ENCODE data around the gene PIK3R2.
"Not testable (repeated sequence)": the region's sequence is repeated elsewhere in the genome, so short reads cannot be mapped to it uniquely, and the experiment has no call there.

PIK3R2 gene

GRCh38 chr19:18152817-18153555 lies at the start of gene PIK3R2:
TSS of gene PIK3R2 (plus strand) at chr19:18153163. CDS start at chr19:18155880, 2,717 bp downstream.
- DNase-seq (ENCODE audit: low read depth in 3 of 3, low spot score in 1 of 3): peak; percentile 98 to 100 (median 99)

DNA sequence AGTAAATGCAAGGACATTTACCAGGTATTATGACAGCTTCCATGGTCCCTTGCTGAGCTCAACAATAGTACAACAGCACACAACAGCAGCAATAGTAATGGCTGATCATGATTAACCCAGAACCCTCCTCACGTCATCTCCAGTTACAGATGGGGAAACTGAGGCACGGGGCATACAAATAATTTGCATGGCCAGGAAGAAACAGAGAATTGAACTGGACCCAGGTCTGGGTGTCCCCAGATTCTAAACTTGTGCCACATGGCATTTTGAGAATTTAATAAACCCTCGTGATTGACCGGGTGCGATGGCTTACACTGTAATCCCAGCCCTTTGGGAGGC lies 48.2 kb upstream of the PIK3R2 start:
- no peak for DNase-seq (ENCODE audit: low read depth in 3 of 3, low spot score in 1 of 3)

- DNase-seq (ENCODE audit: low read depth in 3 of 3, low spot score in 1 of 3): not testable (repeated sequence)
Measured at GRCh38 chr19:18105259-18105658, 47.7 kb upstream of the PIK3R2 start.

- no peak for DNase-seq (ENCODE audit: low read depth in 3 of 3, low spot score in 1 of 3)
Measured at GRCh38 chr19:18107235-18107634, 45.7 kb upstream of the PIK3R2 start.

GRCh38 chr19:18108897-18109296 lies 44.1 kb upstream of the PIK3R2 start:
- DNase-seq (ENCODE audit: low read depth in 3 of 3, low spot score in 1 of 3): no peak

DNA sequence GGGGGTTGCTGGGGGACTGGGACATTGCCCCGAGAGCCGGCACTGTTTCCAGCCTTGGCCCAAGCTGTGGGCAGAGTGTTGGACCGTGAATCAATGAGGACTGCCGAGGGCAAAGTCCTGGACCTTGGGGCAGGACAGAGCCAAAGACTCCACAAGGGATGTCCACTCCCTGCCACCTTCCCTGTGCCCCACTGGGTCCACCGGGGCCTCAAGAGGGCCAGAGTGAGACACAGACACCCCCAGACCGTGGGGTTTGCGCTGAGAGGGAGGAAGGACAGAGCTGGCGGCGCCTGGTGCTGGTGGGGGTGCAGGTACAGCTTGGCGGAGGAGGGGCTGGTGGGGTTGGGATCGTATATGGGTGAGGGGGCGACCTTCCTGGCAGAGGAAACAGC lies 43.6 kb upstream of the PIK3R2 start:
- no peak for DNase-seq (ENCODE audit: low read depth in 3 of 3, low spot score in 1 of 3)

DNA sequence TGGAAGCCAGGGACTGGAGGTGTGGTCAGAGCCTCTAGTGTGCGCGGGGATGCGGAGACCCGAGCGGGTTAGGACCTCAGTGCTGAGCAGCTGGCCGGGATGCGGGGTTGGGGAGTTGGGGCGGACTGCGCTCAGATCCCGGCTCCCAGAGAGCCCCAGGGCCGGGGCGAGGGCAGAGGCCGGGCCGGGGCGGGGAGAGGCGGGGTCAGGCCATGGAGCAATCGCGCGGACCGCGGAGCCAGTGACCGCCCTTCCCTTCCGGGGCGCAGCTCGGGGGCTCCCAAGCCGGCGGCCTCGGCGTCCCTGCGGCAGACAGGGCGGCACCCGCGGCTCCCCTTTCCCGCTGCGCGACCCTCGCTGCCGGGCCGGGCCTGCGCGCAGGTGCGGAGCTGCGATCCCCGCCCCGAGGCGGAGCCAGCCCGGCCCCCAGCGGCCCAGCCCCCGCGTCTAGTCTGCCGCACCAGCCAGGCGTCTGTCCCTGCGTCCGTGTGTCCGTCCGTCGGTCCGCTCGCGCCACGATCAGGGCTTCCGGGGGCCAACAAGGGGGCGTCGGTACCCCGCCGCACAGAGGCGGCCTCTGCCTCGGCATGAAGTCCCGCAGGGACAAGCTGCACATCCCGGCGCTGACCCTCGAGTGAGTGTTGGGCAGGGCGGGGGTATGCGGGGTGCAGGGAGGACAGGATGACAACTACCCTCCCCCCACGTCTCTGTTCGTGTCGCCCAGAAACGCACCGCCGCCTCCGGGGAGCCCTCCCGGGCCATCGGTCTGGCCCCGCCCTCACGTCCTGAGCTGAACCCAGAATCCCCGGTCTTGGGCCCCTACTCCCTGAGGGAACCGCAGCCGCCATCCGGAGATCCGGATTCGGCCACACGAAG lies 43.0 kb upstream of the PIK3R2 start:
- no peak for DNase-seq (ENCODE audit: low read depth in 3 of 3, low spot score in 1 of 3)

DNA sequence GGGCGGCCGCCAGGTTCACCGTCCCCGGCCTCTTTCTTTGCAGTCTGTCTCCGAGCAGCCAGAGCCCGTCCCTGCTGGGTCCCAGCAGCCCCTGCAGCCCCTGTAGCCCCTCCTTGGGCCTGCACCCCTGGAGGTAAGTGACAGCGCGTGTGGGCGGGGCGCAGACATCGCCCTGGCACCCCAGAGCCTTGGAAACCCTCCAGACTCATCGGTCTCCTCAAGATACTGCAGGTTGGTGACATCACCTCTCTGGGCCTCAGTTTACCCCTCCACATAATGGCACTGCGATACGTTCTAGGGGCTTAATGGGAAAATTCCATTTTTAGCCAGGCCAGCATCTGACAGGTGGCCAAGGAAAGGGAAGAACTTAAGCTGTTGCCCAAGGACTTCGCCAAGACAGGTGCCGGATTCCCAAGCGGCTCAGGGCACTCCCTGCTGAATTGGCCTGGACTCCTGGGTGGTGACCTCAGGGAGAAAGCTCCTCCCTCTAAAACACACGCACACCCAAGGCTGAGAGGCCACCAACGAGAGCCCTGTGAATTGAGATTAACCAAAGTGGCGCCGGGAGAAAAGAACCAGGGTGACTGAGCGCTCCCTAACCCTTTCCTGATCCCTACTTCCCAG lies 42.2 kb upstream of the PIK3R2 start:
- no peak for DNase-seq (ENCODE audit: low read depth in 3 of 3, low spot score in 1 of 3)

- DNase-seq (ENCODE audit: low read depth in 3 of 3, low spot score in 1 of 3): peak; percentile 41 to 75 (median 66)
Measured at GRCh38 chr19:18112989-18113478, 39.9 kb upstream of the PIK3R2 start.

DNA sequence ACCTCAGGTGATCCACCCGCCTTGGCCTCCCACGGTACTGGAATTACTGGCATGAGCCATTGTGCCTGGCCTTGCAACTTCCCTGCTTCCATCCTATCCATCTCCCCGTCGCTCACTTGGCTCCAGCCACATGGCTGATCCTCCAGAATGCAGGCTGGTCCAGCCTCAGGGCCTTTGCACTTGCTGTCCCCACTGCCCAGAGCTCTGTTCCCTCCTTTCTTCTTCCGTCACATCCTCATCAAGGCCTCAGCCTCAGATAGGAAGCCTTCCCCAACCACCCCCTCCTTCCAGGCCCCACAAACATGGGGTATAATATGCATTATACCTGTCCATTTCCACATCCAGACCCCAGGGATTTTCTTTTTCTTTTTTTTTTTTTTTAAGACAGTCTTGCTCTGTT lies 39.1 kb upstream of the PIK3R2 start:
- no peak for DNase-seq (ENCODE audit: low read depth in 3 of 3, low spot score in 1 of 3)

- no peak for DNase-seq (ENCODE audit: low read depth in 3 of 3, low spot score in 1 of 3)
Measured at GRCh38 chr19:18114483-18114882, 38.5 kb upstream of the PIK3R2 start.

DNA sequence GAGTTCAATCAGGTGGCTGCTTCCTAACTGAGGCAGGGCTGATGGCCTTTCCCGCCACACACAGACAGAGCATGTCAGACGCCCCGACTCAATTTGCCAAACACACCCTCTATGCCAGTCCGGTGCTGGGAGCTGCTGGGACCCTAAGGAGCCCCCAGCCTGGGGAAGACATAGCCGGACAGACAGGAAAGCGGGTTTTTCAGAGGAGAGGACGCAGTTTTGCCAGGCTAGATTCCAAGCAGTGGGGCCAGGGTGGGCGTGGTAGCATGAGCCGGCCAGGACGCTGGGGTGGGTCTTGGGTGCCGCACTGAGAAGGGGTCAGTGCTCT lies 35.6 kb upstream of the PIK3R2 start:
- DNase-seq (ENCODE audit: low read depth in 3 of 3, low spot score in 1 of 3): no peak

DNA sequence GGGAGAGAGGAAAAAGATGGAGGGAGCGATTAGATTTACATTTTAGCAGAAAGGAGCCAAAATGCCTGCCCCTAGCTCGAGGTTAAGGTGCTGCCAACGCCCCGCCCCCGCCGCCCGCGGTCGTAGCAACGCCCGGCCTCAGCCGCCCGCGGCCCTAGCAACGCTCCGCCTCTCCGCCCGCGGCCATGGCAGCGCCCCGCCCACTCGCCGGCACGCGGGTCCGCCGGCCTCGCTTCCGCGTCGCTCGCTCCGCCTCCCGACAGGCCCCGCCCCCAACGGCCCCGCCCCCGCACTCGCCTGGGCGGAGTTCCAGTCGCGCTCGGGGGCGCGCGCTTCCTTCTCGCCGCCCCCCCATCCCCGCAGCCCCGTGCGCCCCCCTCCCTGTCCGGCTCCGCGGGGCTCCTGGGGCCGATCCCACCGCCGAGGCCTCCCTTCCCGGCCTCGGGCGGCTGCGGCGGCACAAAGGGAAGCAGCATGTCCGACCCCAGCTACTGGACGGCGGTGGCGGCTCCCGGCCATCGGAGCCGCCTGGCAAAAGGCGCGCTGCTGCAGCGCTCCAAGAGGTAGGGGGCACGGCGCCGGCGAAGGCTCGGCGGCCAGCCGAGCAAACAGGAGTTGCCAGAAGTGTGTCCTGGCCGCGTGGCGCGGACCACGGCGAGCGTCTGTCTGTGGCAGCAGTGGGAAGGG lies 35.1 kb upstream of the PIK3R2 start:
- DNase-seq (ENCODE audit: low read depth in 3 of 3, low spot score in 1 of 3): peak; percentile 87 to 96 (median 93)

DNA sequence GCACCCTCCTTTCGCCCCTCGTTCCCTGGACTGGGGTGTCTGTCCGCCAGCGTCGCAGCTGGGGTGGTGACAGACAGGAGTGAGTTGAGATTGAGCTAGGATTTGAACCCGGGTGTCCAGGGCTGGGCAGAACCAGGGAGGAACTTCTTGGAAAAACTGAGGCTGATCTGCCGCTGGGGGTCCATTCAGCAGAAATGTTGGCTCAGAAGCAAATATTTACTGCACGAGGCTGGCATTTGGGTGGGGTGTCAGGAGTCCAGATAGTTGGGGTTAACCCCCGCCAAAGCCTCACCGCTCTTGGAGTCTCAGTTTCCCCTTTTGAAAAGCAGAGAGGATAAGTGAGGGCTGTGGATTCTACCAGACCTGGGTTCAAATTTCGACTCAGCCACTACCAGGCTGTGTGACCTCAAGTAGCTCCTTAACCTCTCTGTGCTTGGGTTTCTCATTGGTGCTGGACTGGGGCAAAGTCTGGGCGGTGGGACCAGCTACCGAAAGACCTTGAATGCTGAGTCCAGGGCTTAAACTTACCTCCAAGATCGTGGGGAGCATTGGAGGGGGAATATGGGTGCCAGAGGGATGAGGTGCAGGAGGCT lies 34.4 kb upstream of the PIK3R2 start:
- DNase-seq (ENCODE audit: low read depth in 3 of 3, low spot score in 1 of 3): no peak

DNA sequence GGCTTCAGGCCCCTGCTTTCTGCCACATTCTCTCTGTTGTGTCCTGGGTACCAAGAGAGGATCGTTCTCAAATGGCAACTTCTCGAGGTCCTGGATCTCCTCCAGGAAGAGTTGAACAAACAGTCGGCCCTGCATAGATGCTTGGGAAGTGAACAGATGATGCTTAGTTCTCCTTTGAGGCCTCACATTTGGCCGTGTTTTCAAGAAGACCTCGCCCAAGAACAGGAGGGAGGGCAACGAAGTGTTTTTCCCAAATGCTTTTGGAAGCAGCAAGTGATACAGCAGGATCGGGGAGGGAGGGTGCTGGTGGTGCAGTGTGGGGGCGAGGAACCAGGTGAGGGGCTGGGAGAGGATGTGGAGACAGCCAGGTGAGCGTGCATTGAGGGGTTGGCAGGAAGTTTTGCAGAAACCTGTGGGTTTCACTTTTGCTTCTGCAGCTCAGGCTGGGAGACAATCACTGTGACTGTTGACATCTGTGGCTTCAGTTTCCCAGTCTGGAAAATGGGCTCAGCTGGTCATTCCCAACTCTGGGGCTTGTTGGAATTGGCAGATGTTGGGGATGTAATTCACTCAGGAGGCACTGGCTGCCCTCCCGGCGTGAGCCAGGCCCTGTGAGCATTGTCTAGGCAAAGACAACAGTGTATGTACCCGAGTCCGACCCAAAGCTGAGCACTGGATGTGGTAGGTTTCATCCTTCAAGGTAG lies 33.8 kb upstream of the PIK3R2 start:
- no peak for DNase-seq (ENCODE audit: low read depth in 3 of 3, low spot score in 1 of 3)

DNA sequence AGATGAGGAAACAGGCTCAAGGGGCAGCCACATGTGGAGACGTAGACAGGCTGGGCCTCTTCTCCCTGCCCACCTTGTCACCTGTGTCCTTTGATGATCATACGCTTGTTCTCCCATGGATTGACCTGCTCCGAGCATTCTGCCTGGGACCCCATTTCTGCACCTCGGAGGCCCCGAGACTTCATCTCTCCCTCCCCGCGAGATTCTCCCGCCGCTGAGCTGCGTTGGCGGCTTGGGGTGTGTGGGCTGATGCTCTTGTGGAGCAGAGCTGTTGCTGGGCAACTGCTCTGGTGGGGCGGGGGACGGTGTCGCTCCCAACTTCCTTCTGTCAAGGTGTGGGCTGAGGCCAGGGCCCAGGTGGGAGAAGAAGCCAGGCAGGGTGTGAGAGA lies 33.3 kb upstream of the PIK3R2 start:
- DNase-seq (ENCODE audit: low read depth in 3 of 3, low spot score in 1 of 3): peak in 2 of 3 donors; percentile 38 to 44

GRCh38 chr19:18120127-18120526 lies 32.8 kb upstream of the PIK3R2 start:
- no peak for DNase-seq (ENCODE audit: low read depth in 3 of 3, low spot score in 1 of 3)

DNA sequence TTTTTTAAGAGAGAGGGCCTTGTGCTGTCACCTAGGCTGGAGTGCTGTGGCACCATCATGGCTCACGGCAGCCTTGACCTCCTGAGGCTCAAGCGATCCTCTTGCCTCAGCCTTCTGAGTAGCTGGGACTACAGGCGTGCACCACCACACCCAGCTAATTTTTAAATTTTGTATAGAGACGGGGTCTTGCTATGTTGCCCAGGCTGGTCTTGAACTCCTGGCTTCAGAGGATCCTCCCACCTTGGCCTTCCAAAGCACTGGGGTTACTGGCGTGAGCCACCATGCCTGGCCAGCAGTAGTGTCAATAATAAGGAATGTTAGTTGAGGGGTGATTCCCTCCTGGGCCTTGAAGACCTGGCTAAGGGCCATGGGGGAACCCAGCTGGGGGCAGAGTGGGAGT lies 31.8 kb upstream of the PIK3R2 start:
- DNase-seq (ENCODE audit: low read depth in 3 of 3, low spot score in 1 of 3): no peak

DNA sequence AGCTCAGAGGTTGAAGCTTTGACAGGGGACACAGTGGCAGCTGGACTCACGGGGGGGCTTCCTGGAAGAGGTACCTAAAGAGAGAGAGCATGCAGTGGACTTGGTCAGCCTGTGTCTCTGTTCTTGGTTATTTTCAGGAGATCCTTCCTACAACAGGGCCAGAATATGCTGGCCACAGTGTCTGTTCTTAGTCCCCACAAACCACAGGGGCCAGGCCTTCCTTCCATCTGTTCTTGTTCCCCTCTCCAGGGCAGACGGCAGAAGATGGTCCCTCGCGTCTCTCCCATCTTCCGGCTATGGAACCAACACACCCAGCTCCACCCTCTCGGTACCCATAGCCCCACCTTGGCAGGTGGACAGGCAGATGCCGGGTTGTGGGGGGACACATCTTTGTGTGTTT lies 30.5 kb upstream of the PIK3R2 start:
- DNase-seq (ENCODE audit: low read depth in 3 of 3, low spot score in 1 of 3): no peak
